Ovary (tissue), 9 donors: ENCODE measurements around the gene MX1. TPM values are rescaled to one million over a fixed set of nuclear protein-coding genes. Genes with fewer than 3 reads are reported as not detected.

Experiments used
- DNase-seq, 5 donors: peaks; one replicate each; pipeline ENCODE4 v3.0.0-alpha.2; 2019 to 2020
- H3K27ac ChIP-seq, 2 donors: fragments of 200-600 bp; one replicate each; pipeline versions ENCODE4 v1.5.1 to v1.8.0; 2019 to 2022
- H3K27me3 ChIP-seq: fragments of 200-600 bp; one replicate; pipeline ENCODE4 v1.8.0; 2022
- H3K36me3 ChIP-seq: fragments of 200-600 bp; sonication (generic); one replicate; pipeline ENCODE4 v1.5.1; 2019
- H3K4me1 ChIP-seq: one replicate; pipeline ENCODE4 v1.8.1; 2013; ENCODE audit warnings: mild to moderate bottlenecking, moderate library complexity; ENCODE audit not compliant: insufficient read depth
- H3K4me3 ChIP-seq: fragments of 200-600 bp; sonication (generic); one replicate; pipeline ENCODE4 v1.5.1; 2017
- H3K9me3 ChIP-seq, 2 donors: fragments of 200-600 bp in 1 of 2; sonication (generic) in 1 of 2; one replicate each; pipeline versions ENCODE4 v1.5.1 to v1.8.1; 2013 to 2019; ENCODE audit warnings: mild to moderate bottlenecking in 1 of 2, moderate library complexity in 1 of 2
- EP300 ChIP-seq: sonication (generic); formaldehyde crosslinking; IDR thresholded peaks from one replicate; pipeline ENCODE4 v1.6.1; 2017; ENCODE audit warnings: antibody characterized with exemption
- POLR2A ChIP-seq: fragments of 450-650 bp; IDR thresholded peaks from one replicate; pipeline ENCODE4 v1.6.1; 2017; ENCODE audit warnings: antibody characterized with exemption, mild to moderate bottlenecking, moderate library complexity
- WGBS, 3 donors: extraction: QIAGEN DNeasy Blood & Tissue Kit in 1 of 3; methylation state at CpG; one replicate each; pipeline versions ENCODE4 v1.1.5 to v1.1.7; 2013 to 2017; 5-methylcytosine and 5-hydroxymethylcytosine counted together
- intact Hi-C, 4 donors: fragments of 100-400 bp; cut with DNase I; formaldehyde crosslinking; loops; one replicate each; pipeline versions ENCODE4 v1.11.0 to v1.15.1; 2022 to 2023
- polyA plus RNA-seq, 2 donors: library from polyadenylated mRNA; stranded (reverse); fragments of 200-250 nt in 1 of 2; fragments of 350-450 nt in 1 of 2; fragmentation: Illumina TruSeq in 1 of 2; extraction: RNeasy Lipid Tissue Mini Kit (QIAGEN cat#74804) in 1 of 2; gene quantifications; one replicate each; pipeline ENCODE4 v1.2.3, GENCODE V29; 2013 to 2014
- total RNA-seq, 7 donors: library from RNA; depleted of rRNA in 2 of 7; stranded (reverse); fragments of >200 nt in 2 of 7; fragmentation: NEBNext Ultra II Directional in 3 of 7; extraction: Animal tissue kit (Norgen Biotek cat#: 25700) in 3 of 7; gene quantifications; one replicate each; pipeline versions ENCODE4 v1.1.0 to v1.2.4, GENCODE V29; 2016 to 2023
- TF ChIP-seq, protein P1 (sequence below), 3 donors: fragments of 450-650 bp in 2 of 3; fragments of 200-600 bp in 1 of 3; IDR thresholded peaks; one replicate each; pipeline versions ENCODE4 v1.5.1 to v1.8.0; 2016 to 2022; ENCODE audit warnings: antibody characterized with exemption in 3 of 3, mild to moderate bottlenecking in 1 of 3
- donor health status: DM: no; HTN: no; CAD: no; lungs with moderate emphysema.
- donor health status: DM: no; HTN: no; CAD: no.
- donor health status: Bipolar disorder and iron deficiency.
- donor health status: DM: yes; HTN: yes; CAD: no.
- donor health status: DM: no; HTN: no; CAD: no.
- donor health status: DM: yes; HTN: yes; CAD: no.

The MX1 gene
- total and polyA plus RNA-seq, 9 donors = 25.2 to 118 (median 43.5) TPM

DNA sequence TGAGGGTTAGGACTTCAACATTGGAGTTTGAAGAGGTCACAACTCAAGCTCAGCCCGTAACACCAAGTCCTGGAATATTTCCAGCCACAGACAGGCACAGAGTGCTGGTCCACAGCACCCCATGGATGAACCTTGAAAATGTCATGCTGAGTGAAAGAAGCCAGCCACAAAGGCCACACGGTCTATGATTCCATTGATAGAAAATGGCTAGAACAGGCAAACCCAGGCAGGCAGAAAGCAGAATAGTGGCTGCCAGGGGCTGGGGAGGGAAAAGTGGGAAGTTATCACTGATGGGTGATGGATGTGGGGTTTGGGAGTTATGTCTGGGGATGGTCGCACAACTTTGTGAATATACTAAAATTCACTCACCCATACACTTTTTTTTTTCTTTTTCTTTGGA lies 21.3 kb downstream of the MX1 start:
- Histone ChIP-seq H3K36me3 (no peaks in the 10 kb centered on the region), H3K9me3 (no peaks in the 10 kb centered on the region), H3K27me3 (no peaks in the 10 kb centered on the region), H3K4me1 (no peaks in the 10 kb centered on the region), H3K4me3 (no peak overlapping the region), H3K27ac (no peak overlapping the region)
- no peak for DNase-seq
- intact Hi-C loops = no loop called here
- TF ChIP-seq, protein P1, sequence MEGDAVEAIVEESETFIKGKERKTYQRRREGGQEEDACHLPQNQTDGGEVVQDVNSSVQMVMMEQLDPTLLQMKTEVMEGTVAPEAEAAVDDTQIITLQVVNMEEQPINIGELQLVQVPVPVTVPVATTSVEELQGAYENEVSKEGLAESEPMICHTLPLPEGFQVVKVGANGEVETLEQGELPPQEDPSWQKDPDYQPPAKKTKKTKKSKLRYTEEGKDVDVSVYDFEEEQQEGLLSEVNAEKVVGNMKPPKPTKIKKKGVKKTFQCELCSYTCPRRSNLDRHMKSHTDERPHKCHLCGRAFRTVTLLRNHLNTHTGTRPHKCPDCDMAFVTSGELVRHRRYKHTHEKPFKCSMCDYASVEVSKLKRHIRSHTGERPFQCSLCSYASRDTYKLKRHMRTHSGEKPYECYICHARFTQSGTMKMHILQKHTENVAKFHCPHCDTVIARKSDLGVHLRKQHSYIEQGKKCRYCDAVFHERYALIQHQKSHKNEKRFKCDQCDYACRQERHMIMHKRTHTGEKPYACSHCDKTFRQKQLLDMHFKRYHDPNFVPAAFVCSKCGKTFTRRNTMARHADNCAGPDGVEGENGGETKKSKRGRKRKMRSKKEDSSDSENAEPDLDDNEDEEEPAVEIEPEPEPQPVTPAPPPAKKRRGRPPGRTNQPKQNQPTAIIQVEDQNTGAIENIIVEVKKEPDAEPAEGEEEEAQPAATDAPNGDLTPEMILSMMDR (IDR thresholded peaks at IDR 0.05) = no peak
- TF ChIP-seq EP300 (no peak), POLR2A (no peak)
- 91 to 94% (median 94%) methylated on average over 3 of the region's 3 CpGs for WGBS, 3 donors

DNA sequence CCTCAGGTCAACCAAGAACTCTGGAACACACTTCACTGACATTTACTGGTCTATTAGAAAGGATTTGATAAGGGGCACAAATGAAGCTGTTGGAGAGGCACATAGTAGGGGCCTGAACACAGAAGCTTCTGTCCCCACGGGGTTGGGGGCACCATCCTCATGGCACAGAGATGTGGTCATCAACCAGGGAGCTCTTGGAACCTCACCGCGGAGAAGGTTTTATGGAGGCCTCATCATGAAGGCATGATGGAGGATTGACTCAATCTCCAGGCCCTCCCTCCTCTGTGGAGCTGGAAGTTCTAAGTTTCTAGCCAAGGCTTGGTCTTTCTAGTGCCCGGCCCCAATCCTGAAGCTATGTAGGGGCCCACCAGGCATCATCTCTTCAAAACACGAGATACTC lies 23.6 kb downstream of the MX1 start:
- H3K27me3 ChIP-seq = no peaks in the 10 kb centered on the region
- intact Hi-C loops = no loop called here
- H3K9me3 ChIP-seq = no peaks in the 10 kb centered on the region
- WGBS, 3 donors = 76 to 95% (median 76%) methylated on average over 5 of the region's 5 CpGs
- TF ChIP-seq POLR2A = no peak
- TF ChIP-seq, protein P1 (IDR thresholded peaks at IDR 0.05) = no peak
- TF ChIP-seq EP300 = no peak
- no peaks in the 10 kb centered on the region for H3K4me1 ChIP-seq
- H3K36me3 ChIP-seq = no peaks in the 10 kb centered on the region
- DNase-seq = no peak
- no peak overlapping the region for H3K27ac ChIP-seq
- H3K4me3 ChIP-seq = no peak overlapping the region

DNA sequence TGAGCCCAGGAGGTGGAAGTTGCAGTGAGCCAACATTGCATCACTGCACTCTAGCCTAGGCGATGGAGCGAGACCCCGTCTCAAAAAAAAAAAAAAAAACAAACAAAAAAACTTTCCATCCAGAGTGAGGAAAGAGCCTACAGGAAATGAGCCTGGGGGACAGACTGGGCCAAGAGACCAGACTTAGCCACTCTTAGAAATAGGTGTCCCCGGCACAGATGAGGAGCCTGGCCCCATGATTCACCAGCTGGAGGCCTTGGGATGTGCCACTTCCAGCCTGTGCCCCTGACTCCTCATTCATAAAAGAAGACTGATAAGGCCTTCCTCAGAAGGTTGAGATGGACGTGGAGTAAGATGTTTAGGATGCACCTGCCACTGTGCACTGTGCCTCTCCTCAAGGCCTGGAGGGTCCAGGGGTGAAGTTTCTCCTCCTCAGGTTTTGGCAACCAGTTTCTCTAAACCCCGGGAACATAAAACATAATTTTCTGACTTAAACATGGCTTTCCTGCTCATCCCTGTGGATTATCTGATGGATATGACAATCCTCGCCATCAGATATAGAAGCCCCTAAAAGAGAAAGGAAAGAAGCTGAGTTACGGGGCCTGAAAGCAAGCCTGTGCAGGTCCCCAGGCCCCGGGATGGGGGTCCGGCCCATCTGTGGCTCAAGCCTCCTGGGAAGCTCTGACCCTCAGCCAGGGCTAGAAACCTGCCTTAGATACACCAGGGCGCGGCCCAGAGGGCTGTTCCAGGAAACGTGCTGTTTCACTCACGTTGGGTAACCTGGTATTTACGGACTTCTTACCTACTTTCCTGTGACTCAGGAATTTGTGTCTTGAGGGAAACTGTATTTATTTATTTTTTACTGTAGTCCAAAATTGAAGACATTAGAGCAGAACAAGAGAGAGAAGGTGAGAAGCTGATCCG lies 26.0 kb downstream of the MX1 start:
- intact Hi-C loops = no loop called here
- no peaks in the 10 kb centered on the region for H3K27me3 ChIP-seq
- 85 to 90% (median 90%) methylated on average over 16 of the region's 16 CpGs for WGBS, 3 donors
- no peak overlapping the region for H3K27ac ChIP-seq
- DNase-seq = no peak
- H3K9me3 ChIP-seq = no peaks in the 10 kb centered on the region
- no peaks in the 10 kb centered on the region for H3K36me3 ChIP-seq
- TF ChIP-seq POLR2A (no peak), EP300 (no peak)
- TF ChIP-seq, protein P1 (IDR thresholded peaks at IDR 0.05) = no peak
- H3K4me1 ChIP-seq = no peaks in the 10 kb centered on the region
- no peak overlapping the region for H3K4me3 ChIP-seq

DNA sequence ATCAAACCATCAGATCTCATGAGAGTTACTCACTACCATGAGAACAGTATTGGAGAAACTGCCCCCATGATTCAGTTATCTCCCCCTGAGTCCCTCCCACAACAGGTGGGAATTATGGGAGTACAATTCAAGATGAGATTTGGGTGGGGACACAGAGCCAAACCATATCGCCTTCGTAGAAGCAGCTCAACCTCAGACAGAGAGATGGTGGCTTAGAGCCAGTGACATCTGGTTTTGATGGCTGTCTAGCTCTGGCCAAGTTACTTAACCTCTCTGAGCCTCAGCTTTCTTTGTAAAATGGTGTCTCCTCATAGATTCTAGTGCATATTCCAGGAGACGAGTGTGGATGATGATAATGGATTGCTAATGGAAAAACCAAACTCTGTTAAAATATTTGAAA lies 27.2 kb downstream of the MX1 start:
- Histone ChIP-seq H3K4me3 (no peak overlapping the region), H3K27me3 (no peaks in the 10 kb centered on the region), H3K4me1 (no peaks in the 10 kb centered on the region), H3K9me3 (no peaks in the 10 kb centered on the region), H3K36me3 (no peaks in the 10 kb centered on the region), H3K27ac (no peak overlapping the region)
- no peak for DNase-seq
- intact Hi-C loops = no loop called here
- TF ChIP-seq, protein P1 (IDR thresholded peaks at IDR 0.05) = no peak
- TF ChIP-seq EP300 (no peak), POLR2A (no peak)
- 76 to 84% (median 84%) methylated on average over 3 of the region's 3 CpGs for WGBS, 3 donors
